Measurements from ENCODE around the gene MSRB1.
"Not testable (repeated sequence)": the region's sequence is repeated elsewhere in the genome, so short reads cannot be mapped to it uniquely, and the experiment has no call there.

MSRB1 gene

GRCh38 chr16:1938316-1938715 is 4.7 kb downstream of the MSRB1 start:
- no peak for DNase-seq

GRCh38 chr16:1936945-1937479 is 6.0 kb downstream of the MSRB1 start:
- DNase-seq: no peak

- DNase-seq: no peak
These were observed 9.8 kb downstream of the MSRB1 start for GRCh38 chr16:1933097-1933661.

GRCh38 chr16:1932050-1933028 is 10.7 kb downstream of the MSRB1 start:
- no peak for DNase-seq

- DNase-seq: no peak
These were observed 12.7 kb downstream of the MSRB1 start for GRCh38 chr16:1930338-1930720.

- DNase-seq: peak; percentile 41
These were observed 13.2 kb downstream of the MSRB1 start for GRCh38 chr16:1929578-1930337.

- DNase-seq: no peak
These were observed 13.9 kb downstream of the MSRB1 start for GRCh38 chr16:1929105-1929504.

- DNase-seq: no peak
These were observed 16.7 kb downstream of the MSRB1 start for GRCh38 chr16:1926271-1926670.

GRCh38 chr16:1924095-1924494 is 18.9 kb downstream of the MSRB1 start:
- no peak for DNase-seq

- DNase-seq: no peak
These were observed 19.5 kb downstream of the MSRB1 start for GRCh38 chr16:1923299-1924034.

- no peak for DNase-seq
These were observed 20.6 kb downstream of the MSRB1 start for GRCh38 chr16:1922357-1922756.

GRCh38 chr16:1920727-1921171 is 22.2 kb downstream of the MSRB1 start:
- peak; percentile 46 for DNase-seq

- DNase-seq: not testable (repeated sequence)
These were observed 22.9 kb downstream of the MSRB1 start for GRCh38 chr16:1920122-1920521.

- DNase-seq: no peak
These were observed 23.5 kb downstream of the MSRB1 start for GRCh38 chr16:1919327-1919998.

- DNase-seq: no peak
These were observed 24.4 kb downstream of the MSRB1 start, which contains the start of gene HS3ST6 for GRCh38 chr16:1918351-1919326. Gene HS3ST6 (minus strand): TSS chr16:1918415. CDS start chr16:1918323, 92 bp downstream.

- DNase-seq: no peak
These were observed 25.2 kb downstream of the MSRB1 start for GRCh38 chr16:1917665-1918350.

GRCh38 chr16:1917056-1917664 is 25.8 kb downstream of the MSRB1 start:
- no peak for DNase-seq

GRCh38 chr16:1916640-1916990 is 26.4 kb downstream of the MSRB1 start:
- DNase-seq: no peak

Data from NCI-H187 treated with DMSO at 0.1 percent for 48 hours (cell line).